Skeletal muscle tissue (tissue), 4 donors: ENCODE data around the gene VGLL3. TPM values are rescaled to one million over a fixed set of nuclear protein-coding genes. Genes with fewer than 3 reads are reported as not detected.

Experiments used
- H3K27ac ChIP-seq: one replicate; pipeline ENCODE4 v1.7.0; 2013; ENCODE audit warnings: mild to moderate bottlenecking, low read depth, low read length, inconsistent platforms
- H3K27me3 ChIP-seq, 3 donors: one replicate each; pipeline ENCODE4 v1.7.0; 2013; ENCODE audit warnings: low read length in 3 of 3; ENCODE audit not compliant: control insufficient read depth in 3 of 3, insufficient read depth in 3 of 3
- H3K36me3 ChIP-seq, 3 donors: one replicate each; pipeline ENCODE4 v1.7.0; 2013; ENCODE audit warnings: low read length in 3 of 3; ENCODE audit not compliant: control insufficient read depth in 3 of 3, insufficient read depth in 3 of 3
- H3K4me1 ChIP-seq, 3 donors: one replicate each; pipeline ENCODE4 v1.7.0; 2013; ENCODE audit warnings: low read length in 3 of 3, mild to moderate bottlenecking in 3 of 3; ENCODE audit not compliant: control insufficient read depth in 3 of 3, insufficient read depth in 3 of 3
- H3K4me3 ChIP-seq, 3 donors: one replicate each; pipeline ENCODE4 v1.7.0; 2013; ENCODE audit warnings: low read length in 3 of 3
- H3K9ac ChIP-seq, 3 donors: one replicate each; pipeline ENCODE4 v1.7.0; 2013; ENCODE audit warnings: low read length in 3 of 3, mild to moderate bottlenecking in 3 of 3, moderate library complexity in 2 of 3, low read depth in 1 of 3
- H3K9me3 ChIP-seq, 3 donors: one replicate each; pipeline ENCODE4 v1.7.0; 2013; ENCODE audit warnings: low read length in 3 of 3; ENCODE audit not compliant: control insufficient read depth in 3 of 3
- total RNA-seq: library from RNA; depleted of rRNA; stranded (reverse); fragments of >200 nt; gene quantifications from one replicate; pipeline ENCODE4 v1.2.3, GENCODE V29; 2014
- donor health status: Osteomylitis.

The VGLL3 gene
- total RNA-seq, 1 donor from 2014 or later = 17.7 TPM

DNA sequence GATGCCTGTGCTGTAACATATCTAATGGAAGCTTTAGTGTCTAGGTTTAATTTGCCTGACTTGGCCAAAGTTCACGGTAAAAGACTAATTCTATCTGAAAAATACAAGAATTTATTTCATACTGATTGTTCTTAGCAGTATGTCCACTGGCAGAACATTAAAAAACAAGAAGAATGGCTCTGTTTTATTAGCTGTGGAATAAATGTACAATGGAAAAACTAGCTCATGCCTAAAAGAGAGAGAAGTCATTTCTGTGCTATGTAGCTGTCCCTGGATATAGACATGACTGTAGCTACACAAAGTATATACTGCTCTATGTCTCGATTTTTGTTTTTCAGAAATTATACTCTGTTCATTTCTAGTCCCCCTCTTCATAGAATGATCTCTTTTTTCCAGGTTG, 13.9 kb upstream of the VGLL3 start:
- no peaks in the 10 kb centered on the region for H3K4me1 ChIP-seq
- H3K27ac ChIP-seq = no peak overlapping the region
- H3K4me3 ChIP-seq = no peak overlapping the region
- no peaks in the 10 kb centered on the region for H3K36me3 ChIP-seq
- no peaks in the 10 kb centered on the region for H3K9me3 ChIP-seq
- H3K27me3 ChIP-seq = no peaks in the 10 kb centered on the region
- no peak overlapping the region for H3K9ac ChIP-seq

- Histone ChIP-seq H3K27ac (no peak overlapping the region), H3K9ac (no peak overlapping the region), H3K36me3 (no peaks in the 10 kb centered on the region), H3K9me3 (no peaks in the 10 kb centered on the region), H3K27me3 (no peaks in the 10 kb centered on the region), H3K4me3 (no peak overlapping the region), H3K4me1 (no peaks in the 10 kb centered on the region)
These were observed 11.4 kb upstream of the VGLL3 start for GRCh38 chr3:87002346-87002745.

DNA sequence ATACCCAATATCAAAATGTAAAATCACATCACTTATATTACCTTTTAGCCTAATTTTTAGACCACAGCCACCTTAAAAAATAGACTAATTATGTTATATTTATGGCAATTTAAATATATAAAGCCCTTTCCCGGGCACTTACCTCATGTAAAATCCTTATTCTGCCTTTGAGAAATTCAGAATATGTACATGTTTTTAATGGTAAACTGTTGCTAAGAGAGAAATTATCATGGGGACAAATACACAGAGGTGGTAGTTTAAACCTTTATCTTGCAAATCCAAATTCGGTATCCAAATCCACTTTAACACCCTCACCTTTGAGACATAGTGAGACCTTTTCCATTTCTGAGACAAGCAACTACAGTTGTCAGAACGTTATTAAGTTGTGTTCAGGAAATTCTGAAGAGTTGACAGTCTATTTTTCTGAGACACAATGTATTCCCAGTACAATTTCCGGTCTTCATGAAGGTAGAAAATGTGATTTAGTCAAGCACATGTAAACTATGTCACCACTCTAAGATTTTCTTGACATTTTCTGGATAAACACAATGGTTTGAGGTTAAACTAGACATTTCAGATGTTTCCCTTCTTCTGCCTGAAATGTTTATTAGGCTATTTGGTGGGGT, 10.6 kb upstream of the VGLL3 start:
- no peaks in the 10 kb centered on the region for H3K4me1 ChIP-seq
- no peaks in the 10 kb centered on the region for H3K27me3 ChIP-seq
- no peaks in the 10 kb centered on the region for H3K9me3 ChIP-seq
- no peak overlapping the region for H3K9ac ChIP-seq
- H3K36me3 ChIP-seq = no peaks in the 10 kb centered on the region
- no peak overlapping the region for H3K4me3 ChIP-seq
- no peak overlapping the region for H3K27ac ChIP-seq

DNA sequence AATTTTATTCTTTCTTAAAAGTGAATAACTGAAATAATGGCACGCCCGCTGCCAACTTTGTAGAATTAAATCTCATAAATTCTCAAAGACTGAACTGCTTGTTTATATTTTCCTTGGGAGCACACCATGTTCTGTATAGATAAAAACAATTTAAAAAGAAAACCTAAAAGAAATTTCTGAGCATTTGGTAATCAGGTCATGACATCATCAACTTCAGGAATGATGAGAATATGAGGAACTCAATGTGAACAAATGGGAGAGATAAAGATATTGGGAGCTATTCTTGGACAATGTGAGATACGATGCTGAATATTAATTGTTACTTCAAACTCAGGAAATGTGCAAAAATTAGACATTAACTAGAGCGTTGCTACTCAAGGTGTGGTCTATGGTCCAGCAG, 10.0 kb upstream of the VGLL3 start:
- H3K27me3 ChIP-seq = no peaks in the 10 kb centered on the region
- no peak overlapping the region for H3K27ac ChIP-seq
- H3K9ac ChIP-seq = no peak overlapping the region
- no peaks in the 10 kb centered on the region for H3K9me3 ChIP-seq
- H3K36me3 ChIP-seq = no peaks in the 10 kb centered on the region
- H3K4me1 ChIP-seq = no peaks in the 10 kb centered on the region
- no peak overlapping the region for H3K4me3 ChIP-seq

- no peaks in the 10 kb centered on the region for H3K4me1 ChIP-seq
- no peaks in the 10 kb centered on the region for H3K27me3 ChIP-seq
- no peaks in the 10 kb centered on the region for H3K9me3 ChIP-seq
- H3K27ac ChIP-seq = no peak overlapping the region
- H3K9ac ChIP-seq = no peak overlapping the region
- H3K4me3 ChIP-seq = no peak overlapping the region
- no peaks in the 10 kb centered on the region for H3K36me3 ChIP-seq
These were observed 7.6 kb upstream of the VGLL3 start for GRCh38 chr3:86998569-86998968.

GRCh38 chr3:86996261-86996955, 5.5 kb upstream of the VGLL3 start:
- Histone ChIP-seq H3K27me3 (no peaks in the 10 kb centered on the region), H3K9me3 (no peaks in the 10 kb centered on the region), H3K27ac (no peak overlapping the region), H3K4me3 (no peak overlapping the region), H3K36me3 (no peaks in the 10 kb centered on the region), H3K4me1 (peaks cover 0 to 3% (median 0%) of the 10 kb centered on the region in 3 donors), H3K9ac (no peak overlapping the region)

DNA sequence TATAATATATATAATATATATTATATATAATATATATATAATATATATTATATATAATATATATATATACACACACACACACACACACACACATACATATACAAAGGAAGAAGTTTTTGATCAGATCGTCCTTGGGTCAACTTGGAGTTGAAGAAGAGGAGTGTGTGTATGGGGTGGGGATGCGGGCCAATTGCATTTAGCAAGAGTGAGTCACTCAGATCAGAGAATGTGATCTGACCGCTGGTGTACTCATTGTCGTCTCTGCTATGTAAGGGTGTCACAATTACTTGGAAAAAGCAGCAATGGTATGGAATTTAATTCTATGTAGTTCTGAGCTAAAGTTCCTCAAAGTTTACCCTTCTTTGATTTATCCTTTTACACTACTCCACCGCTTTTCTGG, 4.6 kb upstream of the VGLL3 start:
- no peak overlapping the region for H3K9ac ChIP-seq

GRCh38 chr3:86993704-86994103, 2.8 kb upstream of the VGLL3 start:
- Histone ChIP-seq H3K4me1 (peaks cover 4 to 13% (median 8%) of the 10 kb centered on the region in 3 donors), H3K27me3 (peaks cover 7 to 14% (median 9%) of the 10 kb centered on the region in 3 donors), H3K9ac (no peak overlapping the region), H3K9me3 (no peaks in the 10 kb centered on the region), H3K27ac (no peak overlapping the region), H3K36me3 (no peaks in the 10 kb centered on the region), H3K4me3 (no peak overlapping the region)

More for the DNA sequence above, 4.6 kb upstream of the VGLL3 start:
- Histone ChIP-seq H3K27me3 (peaks cover 0 to 3% (median 0%) of the 10 kb centered on the region in 3 donors), H3K36me3 (no peaks in the 10 kb centered on the region), H3K4me1 (peaks cover 0 to 4% (median 3%) of the 10 kb centered on the region in 3 donors), H3K27ac (no peak overlapping the region), H3K9me3 (no peaks in the 10 kb centered on the region), H3K4me3 (no peak overlapping the region)

- H3K9ac ChIP-seq = no peak overlapping the region
These were observed 989 bp upstream of the VGLL3 start for GRCh38 chr3:86991840-86992435.

GRCh38 chr3:86991482-86991815, 500 bp upstream of the VGLL3 start:
- Histone ChIP-seq H3K9ac (peak overlapping the region; percentile 34 to 75 (median 69)), H3K9me3 (no peaks in the 10 kb centered on the region), H3K4me1 (peaks cover 4 to 19% (median 8%) of the 10 kb centered on the region in 3 donors)

More at GRCh38 chr3:86991840-86992435, 989 bp upstream of the VGLL3 start:
- H3K4me3 ChIP-seq = peak overlapping the region in 2 of 3 donors; percentile 70 to 79
- H3K9me3 ChIP-seq = no peaks in the 10 kb centered on the region
- peak overlapping the region; percentile 74 for H3K27ac ChIP-seq
- peaks cover 7 to 14% (median 9%) of the 10 kb centered on the region in 3 donors for H3K27me3 ChIP-seq
- H3K4me1 ChIP-seq = peaks cover 4 to 16% (median 8%) of the 10 kb centered on the region in 3 donors
- H3K36me3 ChIP-seq = no peaks in the 10 kb centered on the region

More at GRCh38 chr3:86991482-86991815, 500 bp upstream of the VGLL3 start:
- H3K4me3 ChIP-seq = peak overlapping the region; percentile 70 to 79 (median 75)
- H3K27me3 ChIP-seq = peaks cover 7 to 14% (median 9%) of the 10 kb centered on the region in 3 donors
- no peaks in the 10 kb centered on the region for H3K36me3 ChIP-seq
- peak overlapping the region; percentile 74 for H3K27ac ChIP-seq
